HCT116 (cell line): Measurements from ENCODE around the gene CAAP1. TPM values are rescaled to one million over a fixed set of nuclear protein-coding genes. Genes with fewer than 3 reads are reported as not detected.

Source experiments
- ATAC-seq: fragments of 200-7000 bp; cut with Tn5 transposase; 2 replicates; pipeline ENCODE4 v1.9.1; 2020; ENCODE audit warnings: mild to moderate bottlenecking, moderate library complexity
- BruUV-seq: library from RNA; stranded (reverse); fragments of 400-500 nt; replicated peaks from 2 replicates; lab custom pipeline; 2021; lab: Mats Ljungman, UMichigan
- CTCF ChIA-PET: fragments of 300-600 bp; sonication (Branson Sonifier 250); formaldehyde crosslinking; loops from one replicate; lab custom pipeline; 2021; ENCODE audit warnings: antibody characterized with exemption; lab: Charles Lee
- POLR2A ChIA-PET: fragments of 300-600, 350-600 bp; sonication (Branson Sonifier 250); formaldehyde crosslinking; loops from one replicate; lab custom pipeline; 2021; ENCODE audit warnings: antibody characterized with exemption; lab: Charles Lee
- RAD21 ChIA-PET, 2 experiments: fragments of 300-600 bp; sonication (Branson Sonifier 250); formaldehyde crosslinking; loops; one replicate each; lab custom pipeline; 2023; ENCODE audit warnings: low total read pairs in 2 of 2; ENCODE audit not compliant: uncharacterized antibody in 2 of 2, unreplicated experiment in 2 of 2, low non-redundant PET in 1 of 2; lab: Charles Lee
- DNase-seq: peaks from one replicate; pipeline ENCODE4 v3.0.0-alpha.2; 2010; ENCODE audit warnings: low read depth, low spot score
- H2AFZ ChIP-seq: fragments of 200-600 bp; shearing (Covaris generic), sonication (generic); 2 replicates; pipeline ENCODE4 v1.6.1; 2017; ENCODE audit warnings: low read depth, mixed run types, mixed read lengths, antibody characterized with exemption, low read length; ENCODE audit not compliant: poor library complexity, severe bottlenecking
- H3K27ac ChIP-seq: 2 replicates; pipeline ENCODE4 v1.5.1; 2012; ENCODE audit warnings: low read depth, low read length
- H3K27me3 ChIP-seq: fragments of 200-600 bp; sonication (generic); 2 replicates; pipeline ENCODE4 v1.6.1; 2016; ENCODE audit warnings: mixed run types, low read length, mixed read lengths; ENCODE audit not compliant: insufficient read depth
- H3K36me3 ChIP-seq, 2 experiments: fragments of 200-500 bp in 1 of 2; fragments of 200-600 bp in 1 of 2; sonication (Bioruptor generic) in 1 of 2; sonication (generic) in 1 of 2; 2 replicates each; pipeline versions ENCODE4 v1.5.1 to v1.6.1; 2014 to 2016; ENCODE audit warnings: low read length in 2 of 2, inconsistent platforms in 1 of 2, mixed read lengths in 1 of 2, mixed run types in 1 of 2; ENCODE audit not compliant: insufficient read depth in 2 of 2, control insufficient read depth in 1 of 2
- H3K4me1 ChIP-seq, 2 experiments: fragments of 200-600 bp in 1 of 2; sonication (generic) in 1 of 2; 2 replicates each; pipeline versions ENCODE4 v1.5.1 to v1.6.1; 2012 to 2017; ENCODE audit warnings: low read length in 2 of 2, inconsistent platforms in 1 of 2, mild to moderate bottlenecking in 1 of 2, mixed read lengths in 1 of 2, mixed run types in 1 of 2, moderate library complexity in 1 of 2; ENCODE audit not compliant: insufficient read depth in 2 of 2, control insufficient read depth in 1 of 2
- H3K4me2 ChIP-seq: fragments of 200-600 bp; sonication (generic); 2 replicates; pipeline ENCODE4 v1.6.1; 2017; ENCODE audit warnings: mixed run types, low read length, mixed read lengths
- H3K4me3 ChIP-seq, 2 experiments: fragments of 200-600 bp in 1 of 2; sonication (generic) in 1 of 2; replicated peaks in 1 of 2; 2 replicates each; pipeline ENCODE4 v1.5.1; 2011 to 2016; ENCODE audit warnings: low read length in 2 of 2, control low read depth in 1 of 2, low read depth in 1 of 2, mild to moderate bottlenecking in 1 of 2, mixed read lengths in 1 of 2, mixed run types in 1 of 2
- H3K79me2 ChIP-seq: fragments of 200-600 bp; sonication (generic); 2 replicates; pipeline ENCODE4 v1.6.1; 2017; ENCODE audit warnings: mild to moderate bottlenecking, mixed run types, low read length, moderate library complexity, mixed read lengths; ENCODE audit not compliant: insufficient read depth
- H3K9ac ChIP-seq: fragments of 200-600 bp; sonication (generic); 2 replicates; pipeline ENCODE4 v1.6.1; 2016; ENCODE audit warnings: low read length, mixed read lengths
- H3K9me2 ChIP-seq: fragments of 200-600 bp; sonication (generic), shearing (Covaris generic); 2 replicates; pipeline ENCODE4 v1.6.1; 2017; ENCODE audit warnings: mixed run types, mild to moderate bottlenecking, moderate library complexity; ENCODE audit not compliant: insufficient read depth
- H3K9me3 ChIP-seq, 2 experiments: fragments of 200-500 bp in 1 of 2; fragments of 200-600 bp in 1 of 2; sonication (Bioruptor generic) in 1 of 2; sonication (generic) in 1 of 2; 2 replicates each; pipeline ENCODE4 v1.6.1; 2014 to 2017; ENCODE audit warnings: low read length in 2 of 2, mixed read lengths in 2 of 2, inconsistent platforms in 1 of 2, low read depth in 1 of 2, mild to moderate bottlenecking in 1 of 2, mixed run types in 1 of 2, moderate library complexity in 1 of 2; ENCODE audit not compliant: control insufficient read depth in 1 of 2, insufficient read depth in 1 of 2
- H4K20me1 ChIP-seq: fragments of 200-600 bp; sonication (generic), shearing (Covaris generic); 2 replicates; pipeline ENCODE4 v1.6.1; 2017; ENCODE audit warnings: mixed run types, mild to moderate bottlenecking, moderate library complexity; ENCODE audit not compliant: insufficient read depth
- CEBPB ChIP-seq: IDR thresholded peaks from 2 replicates; pipeline ENCODE4 v1.6.1; 2012; ENCODE audit warnings: low read depth
- EZH2 ChIP-seq: fragments of 200-600 bp; sonication (generic); IDR thresholded peaks from 2 replicates; pipeline ENCODE4 v1.6.1; 2017; ENCODE audit warnings: antibody characterized with exemption, mixed run types
- FOSL1 ChIP-seq: IDR thresholded peaks from 2 replicates; pipeline ENCODE4 v1.6.1; 2012; ENCODE audit warnings: low read depth
- REST ChIP-seq: IDR thresholded peaks from 2 replicates; pipeline ENCODE4 v1.6.1; 2012; ENCODE audit warnings: low read depth
- TCF7L2 ChIP-seq: IDR thresholded peaks from 2 replicates; pipeline ENCODE4 v1.7.0; 2011; ENCODE audit warnings: borderline replicate concordance, inconsistent platforms; ENCODE audit not compliant: insufficient read depth, insufficient read length; ENCODE audit errors: extremely low read depth
- ZNF274 ChIP-seq: fragments of 200-500 bp; sonication (Bioruptor generic); IDR thresholded peaks from 2 replicates; pipeline ENCODE4 v1.6.1; 2014; ENCODE audit warnings: mild to moderate bottlenecking, low read depth, low read length, inconsistent platforms
- intact Hi-C: fragments of 100-400 bp; cut with micrococcal nuclease; formaldehyde crosslinking; loops from 2 replicates; pipeline ENCODE4 v1.10.0; 2022
- total RNA-seq: library from RNA; stranded (reverse); gene quantifications from one replicate; pipeline ENCODE4 v1.2.1, GENCODE V29; 2021; ENCODE audit not compliant: unreplicated experiment

The CAAP1 gene
- total RNA-seq, 1 experiment from 2014 or later = 19.1 TPM

- no peak for TF ChIP-seq REST
- TF ChIP-seq FOSL1 = no peak
- no peak for TF ChIP-seq TCF7L2
- no peak for TF ChIP-seq ZNF274
- TF ChIP-seq, all 23 proteins: peak for 0
These were observed 36.4 kb upstream of the CAAP1 start (continued) for GRCh38 chr9:26928902-26929495.

GRCh38 chr9:26925609-26926008 lies 33.0 kb upstream of the CAAP1 start:
- TF ChIP-seq CEBPB (no peak), EZH2 (no peak), TCF7L2 (no peak)
- H3K79me2 ChIP-seq = peaks cover 27% of the 10 kb centered on the region
- no peak overlapping the region for H3K4me3 ChIP-seq
- H3K9me2 ChIP-seq = no peaks in the 10 kb centered on the region
- no peak for ATAC-seq
- CTCF ChIA-PET = no interaction called here
- H3K36me3 ChIP-seq = peaks cover 23 to 52% of the 10 kb centered on the region in 2 experiments
- no peaks in the 10 kb centered on the region for H4K20me1 ChIP-seq
- H3K27me3 ChIP-seq = no peaks in the 10 kb centered on the region
- no peaks in the 10 kb centered on the region for H3K4me1 ChIP-seq
- POLR2A ChIA-PET = no interaction called here
- no peak for DNase-seq
- no TSS peak for BruUV-seq
- RAD21 ChIA-PET = no interaction called here
- H2AFZ ChIP-seq = no peak overlapping the region
- no peaks in the 10 kb centered on the region for H3K9me3 ChIP-seq
- no peak overlapping the region for H3K27ac ChIP-seq
- no peak overlapping the region for H3K4me2 ChIP-seq
- intact Hi-C loops = no loop called here
- H3K9ac ChIP-seq = no peak overlapping the region
